ENCODE data around the gene ZBED2.

Gene ZBED2

GRCh38 chr3:111617912-111618601 lies 22.9 kb upstream of the ZBED2 start:
- Histone ChIP-seq H3K4me3 (ENCODE audit: low read length in 2 of 2) (no peak overlapping the region), H3K36me3 (ENCODE audit: control insufficient read depth in 2 of 2, insufficient read depth in 2 of 2, low read length in 2 of 2) (no peaks in the 10 kb centered on the region), H3K27me3 (ENCODE audit: control insufficient read depth in 2 of 2, insufficient read depth in 2 of 2, low read length in 2 of 2) (no peaks in the 10 kb centered on the region), H3K27ac (ENCODE audit: low read depth in 2 of 2, low read length in 2 of 2) (no peak overlapping the region), H3K9me3 (ENCODE audit: control insufficient read depth in 2 of 2, low read length in 2 of 2) (no peaks in the 10 kb centered on the region), H3K9ac (ENCODE audit: low read depth in 1 of 2, low read length in 2 of 2) (no peak overlapping the region), H3K4me1 (ENCODE audit: control insufficient read depth in 2 of 2, insufficient read depth in 2 of 2, low read length in 2 of 2) (no peaks in the 10 kb centered on the region)

- no peak overlapping the region for H3K9ac ChIP-seq (ENCODE audit: low read depth in 1 of 2, low read length in 2 of 2)
- H3K36me3 ChIP-seq (ENCODE audit: control insufficient read depth in 2 of 2, insufficient read depth in 2 of 2, low read length in 2 of 2): no peaks in the 10 kb centered on the region
- H3K27ac ChIP-seq (ENCODE audit: low read depth in 2 of 2, low read length in 2 of 2): no peak overlapping the region
- H3K27me3 ChIP-seq (ENCODE audit: control insufficient read depth in 2 of 2, insufficient read depth in 2 of 2, low read length in 2 of 2): no peaks in the 10 kb centered on the region
- no peaks in the 10 kb centered on the region for H3K9me3 ChIP-seq (ENCODE audit: control insufficient read depth in 2 of 2, low read length in 2 of 2)
- no peaks in the 10 kb centered on the region for H3K4me1 ChIP-seq (ENCODE audit: control insufficient read depth in 2 of 2, insufficient read depth in 2 of 2, low read length in 2 of 2)
- no peak overlapping the region for H3K4me3 ChIP-seq (ENCODE audit: low read length in 2 of 2)
These were observed 22.3 kb upstream of the ZBED2 start for GRCh38 chr3:111617406-111617805.

GRCh38 chr3:111616417-111617105 lies 21.4 kb upstream of the ZBED2 start:
- Histone ChIP-seq H3K9me3 (ENCODE audit: control insufficient read depth in 2 of 2, low read length in 2 of 2) (no peaks in the 10 kb centered on the region), H3K9ac (ENCODE audit: low read depth in 1 of 2, low read length in 2 of 2) (no peak overlapping the region), H3K4me3 (ENCODE audit: low read length in 2 of 2) (no peak overlapping the region), H3K4me1 (ENCODE audit: control insufficient read depth in 2 of 2, insufficient read depth in 2 of 2, low read length in 2 of 2) (no peaks in the 10 kb centered on the region), H3K27ac (ENCODE audit: low read depth in 2 of 2, low read length in 2 of 2) (peak overlapping the region in 1 of 2 donors; percentile 4), H3K27me3 (ENCODE audit: control insufficient read depth in 2 of 2, insufficient read depth in 2 of 2, low read length in 2 of 2) (no peaks in the 10 kb centered on the region), H3K36me3 (ENCODE audit: control insufficient read depth in 2 of 2, insufficient read depth in 2 of 2, low read length in 2 of 2) (no peaks in the 10 kb centered on the region)

GRCh38 chr3:111615880-111616279 lies 20.7 kb upstream of the ZBED2 start:
- Histone ChIP-seq H3K4me1 (ENCODE audit: control insufficient read depth in 2 of 2, insufficient read depth in 2 of 2, low read length in 2 of 2) (no peaks in the 10 kb centered on the region), H3K4me3 (ENCODE audit: low read length in 2 of 2) (no peak overlapping the region), H3K36me3 (ENCODE audit: control insufficient read depth in 2 of 2, insufficient read depth in 2 of 2, low read length in 2 of 2) (no peaks in the 10 kb centered on the region), H3K27ac (ENCODE audit: low read depth in 2 of 2, low read length in 2 of 2) (no peak overlapping the region), H3K9ac (ENCODE audit: low read depth in 1 of 2, low read length in 2 of 2) (no peak overlapping the region), H3K27me3 (ENCODE audit: control insufficient read depth in 2 of 2, insufficient read depth in 2 of 2, low read length in 2 of 2) (no peaks in the 10 kb centered on the region), H3K9me3 (ENCODE audit: control insufficient read depth in 2 of 2, low read length in 2 of 2) (no peaks in the 10 kb centered on the region)

- Histone ChIP-seq H3K27ac (ENCODE audit: low read depth in 2 of 2, low read length in 2 of 2) (no peak overlapping the region), H3K9ac (ENCODE audit: low read depth in 1 of 2, low read length in 2 of 2) (no peak overlapping the region), H3K4me3 (ENCODE audit: low read length in 2 of 2) (no peak overlapping the region), H3K36me3 (ENCODE audit: control insufficient read depth in 2 of 2, insufficient read depth in 2 of 2, low read length in 2 of 2) (no peaks in the 10 kb centered on the region), H3K27me3 (ENCODE audit: control insufficient read depth in 2 of 2, insufficient read depth in 2 of 2, low read length in 2 of 2) (no peaks in the 10 kb centered on the region), H3K4me1 (ENCODE audit: control insufficient read depth in 2 of 2, insufficient read depth in 2 of 2, low read length in 2 of 2) (no peaks in the 10 kb centered on the region), H3K9me3 (ENCODE audit: control insufficient read depth in 2 of 2, low read length in 2 of 2) (no peaks in the 10 kb centered on the region)
These were observed 18.1 kb upstream of the ZBED2 start for GRCh38 chr3:111613294-111613693.

- Histone ChIP-seq H3K9me3 (ENCODE audit: control insufficient read depth in 2 of 2, low read length in 2 of 2) (no peaks in the 10 kb centered on the region), H3K27ac (ENCODE audit: low read depth in 2 of 2, low read length in 2 of 2) (peak overlapping the region; percentile 26 to 35), H3K4me3 (ENCODE audit: low read length in 2 of 2) (no peak overlapping the region), H3K4me1 (ENCODE audit: control insufficient read depth in 2 of 2, insufficient read depth in 2 of 2, low read length in 2 of 2) (no peaks in the 10 kb centered on the region), H3K27me3 (ENCODE audit: control insufficient read depth in 2 of 2, insufficient read depth in 2 of 2, low read length in 2 of 2) (no peaks in the 10 kb centered on the region), H3K9ac (ENCODE audit: low read depth in 1 of 2, low read length in 2 of 2) (no peak overlapping the region), H3K36me3 (ENCODE audit: control insufficient read depth in 2 of 2, insufficient read depth in 2 of 2, low read length in 2 of 2) (no peaks in the 10 kb centered on the region)
These were observed 15.5 kb upstream of the ZBED2 start for GRCh38 chr3:111610612-111611054.

- H3K4me1 ChIP-seq (ENCODE audit: control insufficient read depth in 2 of 2, insufficient read depth in 2 of 2, low read length in 2 of 2): no peaks in the 10 kb centered on the region
- H3K27me3 ChIP-seq (ENCODE audit: control insufficient read depth in 2 of 2, insufficient read depth in 2 of 2, low read length in 2 of 2): no peaks in the 10 kb centered on the region
- H3K9me3 ChIP-seq (ENCODE audit: control insufficient read depth in 2 of 2, low read length in 2 of 2): no peaks in the 10 kb centered on the region
- no peak overlapping the region for H3K4me3 ChIP-seq (ENCODE audit: low read length in 2 of 2)
- no peaks in the 10 kb centered on the region for H3K36me3 ChIP-seq (ENCODE audit: control insufficient read depth in 2 of 2, insufficient read depth in 2 of 2, low read length in 2 of 2)
- no peak overlapping the region for H3K9ac ChIP-seq (ENCODE audit: low read depth in 1 of 2, low read length in 2 of 2)
- peak overlapping the region; percentile 26 to 35 for H3K27ac ChIP-seq (ENCODE audit: low read depth in 2 of 2, low read length in 2 of 2)
These were observed 15.0 kb upstream of the ZBED2 start for GRCh38 chr3:111610189-111610588.

GRCh38 chr3:111609700-111610099 lies 14.6 kb upstream of the ZBED2 start:
- Histone ChIP-seq H3K4me1 (ENCODE audit: control insufficient read depth in 2 of 2, insufficient read depth in 2 of 2, low read length in 2 of 2) (no peaks in the 10 kb centered on the region), H3K9me3 (ENCODE audit: control insufficient read depth in 2 of 2, low read length in 2 of 2) (no peaks in the 10 kb centered on the region), H3K27me3 (ENCODE audit: control insufficient read depth in 2 of 2, insufficient read depth in 2 of 2, low read length in 2 of 2) (no peaks in the 10 kb centered on the region), H3K4me3 (ENCODE audit: low read length in 2 of 2) (no peak overlapping the region), H3K27ac (ENCODE audit: low read depth in 2 of 2, low read length in 2 of 2) (no peak overlapping the region), H3K36me3 (ENCODE audit: control insufficient read depth in 2 of 2, insufficient read depth in 2 of 2, low read length in 2 of 2) (no peaks in the 10 kb centered on the region), H3K9ac (ENCODE audit: low read depth in 1 of 2, low read length in 2 of 2) (no peak overlapping the region)

GRCh38 chr3:111608383-111608782 lies 13.2 kb upstream of the ZBED2 start:
- Histone ChIP-seq H3K27me3 (ENCODE audit: control insufficient read depth in 2 of 2, insufficient read depth in 2 of 2, low read length in 2 of 2) (no peaks in the 10 kb centered on the region), H3K9me3 (ENCODE audit: control insufficient read depth in 2 of 2, low read length in 2 of 2) (no peaks in the 10 kb centered on the region), H3K4me1 (ENCODE audit: control insufficient read depth in 2 of 2, insufficient read depth in 2 of 2, low read length in 2 of 2) (no peaks in the 10 kb centered on the region), H3K9ac (ENCODE audit: low read depth in 1 of 2, low read length in 2 of 2) (no peak overlapping the region), H3K27ac (ENCODE audit: low read depth in 2 of 2, low read length in 2 of 2) (no peak overlapping the region), H3K4me3 (ENCODE audit: low read length in 2 of 2) (no peak overlapping the region), H3K36me3 (ENCODE audit: control insufficient read depth in 2 of 2, insufficient read depth in 2 of 2, low read length in 2 of 2) (no peaks in the 10 kb centered on the region)

GRCh38 chr3:111607240-111607920 lies 12.2 kb upstream of the ZBED2 start:
- Histone ChIP-seq H3K4me1 (ENCODE audit: control insufficient read depth in 2 of 2, insufficient read depth in 2 of 2, low read length in 2 of 2) (no peaks in the 10 kb centered on the region), H3K36me3 (ENCODE audit: control insufficient read depth in 2 of 2, insufficient read depth in 2 of 2, low read length in 2 of 2) (no peaks in the 10 kb centered on the region), H3K9ac (ENCODE audit: low read depth in 1 of 2, low read length in 2 of 2) (no peak overlapping the region), H3K27me3 (ENCODE audit: control insufficient read depth in 2 of 2, insufficient read depth in 2 of 2, low read length in 2 of 2) (no peaks in the 10 kb centered on the region), H3K9me3 (ENCODE audit: control insufficient read depth in 2 of 2, low read length in 2 of 2) (no peaks in the 10 kb centered on the region), H3K27ac (ENCODE audit: low read depth in 2 of 2, low read length in 2 of 2) (no peak overlapping the region), H3K4me3 (ENCODE audit: low read length in 2 of 2) (no peak overlapping the region)
